GM18520 (cell line): ENCODE data around the gene ARL2BP.
A peak's percentile ranks its signal among the peaks of the same experiment; 100 is the strongest.

ENCODE experiments used
- ATAC-seq: cut with Tn5 transposase; IDR thresholded peaks from one replicate; pipeline ENCODE4 v1.9.1; 2021; ENCODE audit not compliant: unreplicated experiment

ARL2BP gene

GRCh38 chr16:57282510-57283213 lies 37.6 kb downstream of the ARL2BP start:
- no peak for ATAC-seq

GRCh38 chr16:57283214-57283958 lies 38.3 kb downstream of the ARL2BP start:
- no peak for ATAC-seq

- no peak for ATAC-seq
These were observed 38.8 kb downstream of the ARL2BP start for GRCh38 chr16:57283959-57284208.

GRCh38 chr16:57284209-57284951 lies 39.3 kb downstream of the ARL2BP start, which contains the start of gene PLLP:
Gene PLLP, minus strand, starts transcription at chr16:57284672. Its CDS starts 132 bp downstream, at chr16:57284540.
- no peak for ATAC-seq

GRCh38 chr16:57284952-57285363 lies 39.9 kb downstream of the ARL2BP start:
- ATAC-seq, result no peak

GRCh38 chr16:57285379-57285778 lies 40.3 kb downstream of the ARL2BP start:
- ATAC-seq, result no peak

GRCh38 chr16:57289391-57290257 lies 44.6 kb downstream of the ARL2BP start:
- no peak for ATAC-seq

GRCh38 chr16:57297856-57298255 lies 52.8 kb downstream of the ARL2BP start:
- ATAC-seq, result no peak

GRCh38 chr16:57299009-57299718 lies 54.1 kb downstream of the ARL2BP start:
- ATAC-seq, result no peak

GRCh38 chr16:57299719-57300386 lies 54.8 kb downstream of the ARL2BP start:
- peak; percentile 28 for ATAC-seq

GRCh38 chr16:57300387-57301125 lies 55.5 kb downstream of the ARL2BP start:
- peak; percentile 92 for ATAC-seq

GRCh38 chr16:57301126-57301817 lies 56.2 kb downstream of the ARL2BP start:
- ATAC-seq, result no peak
